ENCODE results near the gene RYR2. TPM values are rescaled to one million over a fixed set of nuclear protein-coding genes. Genes with fewer than 3 reads are reported as not detected.

RYR2 gene
- total RNA-seq, 2 donors from 2014 or later, result 7.6 to 8.8 TPM

DNA sequence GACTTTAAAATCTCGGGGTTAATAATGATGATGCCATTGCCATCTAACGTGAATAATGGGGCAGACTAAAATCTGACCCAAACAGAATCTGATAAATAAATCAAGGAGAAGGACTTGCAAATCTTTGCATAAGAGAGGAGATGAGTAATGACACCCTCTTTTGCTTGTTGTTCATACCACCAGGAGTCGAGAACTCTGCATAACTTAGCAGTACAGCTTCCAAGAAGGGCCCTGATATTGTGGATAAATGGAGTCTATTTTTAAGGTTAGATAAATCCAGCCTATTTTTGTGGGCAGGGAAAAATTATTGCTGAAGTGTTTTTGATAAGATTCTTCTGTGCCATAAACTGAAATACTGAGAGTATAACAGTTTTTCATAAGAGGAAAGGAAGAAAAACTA lies 17.3 kb downstream of the RYR2 start:
- intact Hi-C loops (cut with DNase I), result no loop called here

GRCh38 chr1:237062976-237063375 lies 21.0 kb downstream of the RYR2 start:
- no peak for DNase-seq (ENCODE audit: low spot score)
- intact Hi-C loops (cut with DNase I), result no loop called here

More for the DNA sequence above, 17.3 kb downstream of the RYR2 start:
- DNase-seq (ENCODE audit: low spot score), result no peak

GRCh38 chr1:237065903-237066302 lies 23.9 kb downstream of the RYR2 start:
- intact Hi-C loops (cut with DNase I), result no loop called here
- no peak for DNase-seq (ENCODE audit: low spot score)

- DNase-seq (ENCODE audit: low spot score), result no peak
- intact Hi-C loops (cut with DNase I), result no loop called here
These were observed 28.5 kb downstream of the RYR2 start for GRCh38 chr1:237070519-237070918.

GRCh38 chr1:237071641-237072420 lies 29.8 kb downstream of the RYR2 start:
- intact Hi-C loops (cut with DNase I), result no loop called here
- DNase-seq (ENCODE audit: low spot score), result no peak

GRCh38 chr1:237074371-237075117 lies 32.6 kb downstream of the RYR2 start:
- intact Hi-C loops (cut with DNase I), result no loop called here
- no peak for DNase-seq (ENCODE audit: low spot score)

- no peak for DNase-seq (ENCODE audit: low spot score)
- intact Hi-C loops (cut with DNase I), result no loop called here
These were observed 42.5 kb downstream of the RYR2 start for GRCh38 chr1:237084341-237085077.

DNA sequence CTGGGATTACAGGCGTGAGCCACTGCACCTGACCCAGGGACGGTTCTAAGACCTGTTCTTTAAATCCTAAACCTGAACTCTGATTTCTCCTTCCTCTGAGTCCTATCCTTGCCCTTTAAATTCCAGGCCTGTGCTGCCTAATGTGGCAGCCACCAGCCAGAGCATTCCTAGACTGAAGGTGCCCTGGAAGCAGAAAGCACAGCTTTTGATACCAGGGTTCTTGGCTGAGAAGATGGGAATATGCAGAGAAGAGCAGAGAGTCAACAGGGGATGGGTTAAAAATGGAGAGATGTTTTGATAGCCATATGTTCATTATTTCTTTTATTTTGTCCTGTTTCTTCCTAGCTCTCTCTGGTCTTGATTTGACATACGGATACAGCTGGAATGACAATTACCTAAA lies 49.7 kb downstream of the RYR2 start:
- intact Hi-C loops (cut with DNase I), result no loop called here
- no peak for DNase-seq (ENCODE audit: low spot score)

- intact Hi-C loops (cut with DNase I), result no loop called here
- no peak for DNase-seq (ENCODE audit: low spot score)
These were observed 51.7 kb downstream of the RYR2 start for GRCh38 chr1:237093691-237094090.

DNA sequence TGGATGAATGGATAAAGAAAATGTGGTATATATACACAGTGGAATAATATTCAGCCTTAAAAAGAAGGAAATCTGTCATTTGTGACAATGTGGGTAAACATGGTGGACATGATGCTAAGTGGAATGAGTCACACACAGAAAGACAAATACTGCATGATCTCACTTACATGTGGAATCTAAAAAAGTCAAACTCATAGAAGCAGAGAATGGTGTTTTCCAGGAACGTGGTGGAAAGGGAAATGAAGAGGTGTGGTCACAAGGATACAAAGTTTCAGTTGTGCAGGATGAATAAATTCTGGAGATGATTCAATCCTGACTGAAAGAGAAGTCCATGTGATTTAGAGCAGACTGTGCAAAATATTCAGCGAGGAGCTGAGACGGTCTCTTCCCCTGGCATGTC lies 56.6 kb downstream of the RYR2 start:
- intact Hi-C loops (cut with DNase I), result no loop called here
- no peak for DNase-seq (ENCODE audit: low spot score)

DNA sequence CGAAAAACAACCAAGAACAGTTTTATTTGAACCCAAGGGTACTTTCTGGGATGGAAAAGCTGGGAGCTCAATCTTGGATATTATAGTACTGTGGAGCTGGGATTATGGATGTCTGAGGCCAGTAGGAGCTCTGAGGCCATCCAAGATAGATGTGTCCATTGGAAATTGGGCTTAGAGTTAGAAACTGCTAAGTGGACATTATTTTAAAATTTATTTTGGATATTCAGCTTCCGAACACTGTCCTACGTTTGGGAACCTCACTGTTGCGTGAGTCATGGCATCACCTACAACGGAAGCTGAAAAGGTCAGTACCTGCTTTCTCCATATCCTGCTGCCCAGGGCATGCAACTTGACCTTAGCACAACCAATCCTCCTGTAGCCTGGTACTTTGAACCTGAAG lies 61.0 kb downstream of the RYR2 start:
- intact Hi-C loops (cut with DNase I), result no loop called here
- DNase-seq (ENCODE audit: low spot score), result no peak

- no peak for DNase-seq (ENCODE audit: low spot score)
- intact Hi-C loops (cut with DNase I), result no loop called here
These were observed 62.1 kb downstream of the RYR2 start for GRCh38 chr1:237104096-237104495.

DNA sequence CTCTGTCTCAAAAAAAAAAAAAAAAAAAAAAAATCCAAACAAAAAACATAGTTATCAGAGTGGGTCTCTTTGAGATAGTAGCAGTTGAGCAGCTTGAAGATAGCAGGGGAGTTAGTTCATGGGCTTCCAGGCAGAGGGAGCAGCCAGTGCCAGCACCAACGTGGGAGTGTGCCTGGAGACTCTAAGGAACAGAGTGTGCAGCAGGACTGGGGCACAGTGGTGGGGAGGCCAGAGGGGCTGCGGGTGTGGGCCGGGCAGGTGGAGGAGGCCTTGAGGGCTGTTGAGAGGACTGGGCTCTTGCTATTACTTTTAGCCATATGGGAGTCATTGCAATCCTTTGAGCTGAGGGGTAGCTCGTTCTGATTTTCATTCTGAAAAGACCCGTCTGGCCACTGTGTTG lies 63.8 kb downstream of the RYR2 start:
- no peak for DNase-seq (ENCODE audit: low spot score)
- intact Hi-C loops (cut with DNase I), result no loop called here

GRCh38 chr1:237108297-237109040 lies 66.5 kb downstream of the RYR2 start:
- no peak for DNase-seq (ENCODE audit: low spot score)
- intact Hi-C loops (cut with DNase I), result no loop called here

- DNase-seq (ENCODE audit: low spot score), result no peak
- intact Hi-C loops (cut with DNase I), result no loop called here
These were observed 69.8 kb downstream of the RYR2 start for GRCh38 chr1:237111807-237112206.

- intact Hi-C loops (cut with DNase I), result no loop called here
These were observed 70.7 kb downstream of the RYR2 start for GRCh38 chr1:237112663-237113062.

GRCh38 chr1:237115035-237115434 lies 73.1 kb downstream of the RYR2 start:
- intact Hi-C loops (cut with DNase I), result no loop called here

More at GRCh38 chr1:237112663-237113062, 70.7 kb downstream of the RYR2 start:
- no peak for DNase-seq (ENCODE audit: low spot score)

GRCh38 chr1:237119091-237119490 lies 77.1 kb downstream of the RYR2 start:
- no peak for DNase-seq (ENCODE audit: low spot score)
- intact Hi-C loops (cut with DNase I), result no loop called here

More at GRCh38 chr1:237115035-237115434, 73.1 kb downstream of the RYR2 start:
- no peak for DNase-seq (ENCODE audit: low spot score)

- intact Hi-C loops (cut with DNase I), result no loop called here
These were observed 78.7 kb downstream of the RYR2 start for GRCh38 chr1:237120683-237121082.

More at GRCh38 chr1:237120683-237121082, 78.7 kb downstream of the RYR2 start:
- no peak for DNase-seq (ENCODE audit: low spot score)

Measured in posterior vena cava (tissue), 2 donors.